Large intestine (tissue), 3 donors: ENCODE results near the gene UEVLD. TPM values are rescaled to one million over a fixed set of nuclear protein-coding genes. Genes with fewer than 3 reads are reported as not detected.

Source experiments
- DNase-seq, 2 donors: peaks; one replicate each; pipeline versions ENCODE4 v3.0.0 to v3.0.0-alpha.2; 2013
- H3K27ac ChIP-seq: one replicate; pipeline ENCODE4 v1.5.1; 2013; ENCODE audit warnings: low read length
- H3K27me3 ChIP-seq: 2 replicates; pipeline ENCODE4 v1.6.1; 2013; ENCODE audit warnings: low read length; ENCODE audit not compliant: control insufficient read depth, insufficient read depth
- H3K36me3 ChIP-seq: 2 replicates; pipeline ENCODE4 v1.6.1; 2013; ENCODE audit warnings: low read length; ENCODE audit not compliant: control insufficient read depth, insufficient read depth
- H3K4me1 ChIP-seq: one replicate; pipeline ENCODE4 v1.6.1; 2013; ENCODE audit warnings: low read length; ENCODE audit not compliant: control insufficient read depth, insufficient read depth
- H3K4me3 ChIP-seq: one replicate; pipeline ENCODE4 v1.5.1; 2013; ENCODE audit warnings: low read length
- H3K9me3 ChIP-seq: one replicate; pipeline ENCODE4 v1.6.1; 2013; ENCODE audit warnings: mild to moderate bottlenecking, low read depth, low read length, moderate library complexity; ENCODE audit not compliant: control insufficient read depth
- WGBS: methylation state at CpG from one replicate; pipeline ENCODE4 v1.1.5; 2013; ENCODE audit warnings: low lambda C conversion rate; ENCODE audit not compliant: insufficient coverage; 5-methylcytosine and 5-hydroxymethylcytosine counted together
- polyA plus RNA-seq: library from polyadenylated mRNA; unstranded; fragments of 120-200 nt; gene quantifications from one replicate; pipeline ENCODE4 v1.2.1, GENCODE V29; 2013

Gene UEVLD
- polyA plus RNA-seq, 1 donor, result 19.5 TPM

DNA sequence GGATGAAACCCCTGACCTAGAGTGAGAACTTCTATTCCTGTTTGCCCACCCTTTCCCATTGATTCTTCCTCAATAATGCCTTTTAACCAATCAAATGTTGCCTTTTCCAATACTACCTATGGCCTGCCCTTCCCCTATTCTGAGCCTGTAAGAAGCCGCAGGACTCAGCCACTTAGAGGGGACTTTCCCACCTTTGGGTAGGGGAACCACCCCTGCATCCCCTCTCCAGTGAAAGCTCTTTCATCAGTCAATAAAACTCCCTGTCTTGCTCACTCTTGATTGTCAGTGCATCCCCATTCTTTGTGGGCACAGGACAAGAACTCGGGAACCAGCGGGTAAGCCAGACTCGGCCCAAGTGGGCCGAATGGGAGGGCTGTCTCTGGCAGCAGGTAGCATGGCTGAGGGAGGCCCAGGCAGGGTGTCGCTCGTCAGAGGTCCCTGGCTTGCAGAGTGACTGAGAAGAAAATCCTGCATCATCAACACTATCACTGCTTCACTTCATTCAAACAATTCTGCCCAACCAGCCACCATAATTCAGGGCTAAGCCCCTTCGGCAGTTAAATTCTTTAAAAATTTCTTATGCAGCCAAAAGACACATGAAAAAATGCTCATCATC is 102.5 kb downstream of the UEVLD start:
- Histone ChIP-seq H3K27ac (no peak overlapping the region), H3K36me3 (peaks cover 46% of the 10 kb centered on the region), H3K4me1 (peaks cover 9% of the 10 kb centered on the region), H3K4me3 (no peak overlapping the region), H3K9me3 (no peaks in the 10 kb centered on the region), H3K27me3 (no peaks in the 10 kb centered on the region)
- WGBS, result no CpG with 5 or more reads among the region's 8 CpGs
- no peak for DNase-seq

Other genes starting within 250 kb of the UEVLD start
- 469 TPM for gene LDHA, start 194.2 kb downstream of the UEVLD start, polyA plus RNA-seq
- gene LDHC, start 176.4 kb downstream of the UEVLD start, polyA plus RNA-seq, result 0.09 TPM
- gene LDHAL6A, start 132.9 kb downstream of the UEVLD start, polyA plus RNA-seq, result 0.33 TPM
- gene TSG101, start 61.8 kb downstream of the UEVLD start, polyA plus RNA-seq, result 81.0 TPM
- gene MISFA, start 11.1 kb upstream of the UEVLD start, polyA plus RNA-seq, result 4.3 TPM
- 16.5 TPM for gene SPTY2D1, start 45.6 kb upstream of the UEVLD start, polyA plus RNA-seq
- 1.6 TPM for gene TMEM86A, start 110.0 kb upstream of the UEVLD start, polyA plus RNA-seq
- gene IGSF22, start 137.5 kb upstream of the UEVLD start, polyA plus RNA-seq, result 1.5 TPM
- 1.2 TPM for gene PTPN5, start 203.1 kb upstream of the UEVLD start, polyA plus RNA-seq